Ovary (tissue), 3 donors: Measurements from ENCODE around the gene HNRNPU.

Source experiments
- EP300 ChIP-seq: sonication (generic); formaldehyde crosslinking; IDR thresholded peaks from one replicate; pipeline ENCODE4 v1.6.1; 2017; ENCODE audit warnings: antibody characterized with exemption
- POLR2A ChIP-seq: fragments of 450-650 bp; IDR thresholded peaks from one replicate; pipeline ENCODE4 v1.6.1; 2017; ENCODE audit warnings: antibody characterized with exemption, mild to moderate bottlenecking, moderate library complexity
- TF ChIP-seq, protein P1 (sequence below), 3 donors: fragments of 450-650 bp in 2 of 3; fragments of 200-600 bp in 1 of 3; IDR thresholded peaks; one replicate each; pipeline versions ENCODE4 v1.5.1 to v1.8.0; 2016 to 2022; ENCODE audit warnings: antibody characterized with exemption in 3 of 3, mild to moderate bottlenecking in 1 of 3
- donor health status: DM: no; HTN: no; CAD: no.

DNA sequence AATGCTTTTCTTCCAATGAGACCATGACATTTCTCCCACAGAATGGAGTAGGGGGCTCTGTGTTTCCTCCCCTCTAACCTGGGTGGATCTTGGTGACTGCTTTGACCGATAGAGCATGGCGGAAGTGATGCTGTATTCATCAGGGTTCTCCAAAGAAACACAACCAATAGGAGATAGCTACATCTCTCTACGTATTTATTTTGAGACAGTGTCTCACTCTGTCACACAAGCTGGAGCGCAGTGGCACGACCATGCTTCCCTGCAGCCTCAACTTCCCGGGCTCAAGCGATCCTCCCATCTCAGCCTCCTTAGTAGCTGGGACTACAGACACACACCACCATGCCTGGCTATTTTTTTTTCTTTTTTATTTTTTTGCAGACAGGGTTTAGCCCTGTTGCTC lies 29.5 kb upstream of the HNRNPU start:
- TF ChIP-seq, protein P1, sequence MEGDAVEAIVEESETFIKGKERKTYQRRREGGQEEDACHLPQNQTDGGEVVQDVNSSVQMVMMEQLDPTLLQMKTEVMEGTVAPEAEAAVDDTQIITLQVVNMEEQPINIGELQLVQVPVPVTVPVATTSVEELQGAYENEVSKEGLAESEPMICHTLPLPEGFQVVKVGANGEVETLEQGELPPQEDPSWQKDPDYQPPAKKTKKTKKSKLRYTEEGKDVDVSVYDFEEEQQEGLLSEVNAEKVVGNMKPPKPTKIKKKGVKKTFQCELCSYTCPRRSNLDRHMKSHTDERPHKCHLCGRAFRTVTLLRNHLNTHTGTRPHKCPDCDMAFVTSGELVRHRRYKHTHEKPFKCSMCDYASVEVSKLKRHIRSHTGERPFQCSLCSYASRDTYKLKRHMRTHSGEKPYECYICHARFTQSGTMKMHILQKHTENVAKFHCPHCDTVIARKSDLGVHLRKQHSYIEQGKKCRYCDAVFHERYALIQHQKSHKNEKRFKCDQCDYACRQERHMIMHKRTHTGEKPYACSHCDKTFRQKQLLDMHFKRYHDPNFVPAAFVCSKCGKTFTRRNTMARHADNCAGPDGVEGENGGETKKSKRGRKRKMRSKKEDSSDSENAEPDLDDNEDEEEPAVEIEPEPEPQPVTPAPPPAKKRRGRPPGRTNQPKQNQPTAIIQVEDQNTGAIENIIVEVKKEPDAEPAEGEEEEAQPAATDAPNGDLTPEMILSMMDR (IDR thresholded peaks at IDR 0.05): no peak
- no peak for TF ChIP-seq POLR2A
- no peak for TF ChIP-seq EP300
